ENCODE data around the gene SYNE2. TPM values are rescaled to one million over a fixed set of nuclear protein-coding genes. Genes with fewer than 3 reads are reported as not detected.

Gene SYNE2
- total RNA-seq, 4 donors from 2014 or later, result 92.4 to 165 (median 98.3) TPM

- H3K4me3 ChIP-seq, result no peak overlapping the region
- no peak for TF ChIP-seq POLR2A (IDR thresholded peaks at IDR 0.05; ENCODE audit: low read depth)
- TF ChIP-seq POLR2AphosphoS5 (IDR thresholded peaks at IDR 0.05), result no peak
- no peak for TF ChIP-seq EP300 (IDR thresholded peaks at IDR 0.05)
- TF ChIP-seq CTCF (IDR thresholded peaks at IDR 0.05), result no peak
- intact Hi-C loops (cut with DNase I), result no loop called here
- no peaks in the 10 kb centered on the region for H3K4me1 ChIP-seq
- no peak for DNase-seq (ENCODE audit: extremely low spot score)
- H3K27ac ChIP-seq (replicated peaks in 1 of 4), result no peak overlapping the region
- H3K27me3 ChIP-seq, result peaks cover 0 to 4% (median 2%) of the 10 kb centered on the region in 4 donors
- WGBS, result 34% methylated on average over 2 of the region's 2 CpGs
- no peaks in the 10 kb centered on the region for H3K9me3 ChIP-seq
- H3K36me3 ChIP-seq, result no peaks in the 10 kb centered on the region
Observed at GRCh38 chr14:64238631-64239030, 385.8 kb downstream of the SYNE2 start.

- no peaks in the 10 kb centered on the region for H3K9me3 ChIP-seq
- DNase-seq (ENCODE audit: extremely low spot score), result no peak
- no peak overlapping the region for H3K27ac ChIP-seq (replicated peaks in 1 of 4)
- H3K36me3 ChIP-seq, result no peaks in the 10 kb centered on the region
- WGBS, result 36% methylated on average over 4 of the region's 4 CpGs
- peaks cover 0 to 7% (median 0%) of the 10 kb centered on the region in 4 donors for H3K4me1 ChIP-seq
- H3K27me3 ChIP-seq, result peaks cover 0 to 4% (median 2%) of the 10 kb centered on the region in 4 donors
- H3K4me3 ChIP-seq, result no peak overlapping the region
- TF ChIP-seq EP300 (IDR thresholded peaks at IDR 0.05) (no peak), POLR2A (IDR thresholded peaks at IDR 0.05; ENCODE audit: low read depth) (no peak), CTCF (IDR thresholded peaks at IDR 0.05) (no peak), POLR2AphosphoS5 (IDR thresholded peaks at IDR 0.05) (no peak)
- intact Hi-C loops (cut with DNase I), result no loop called here
Observed at GRCh38 chr14:64244279-64244678, 391.5 kb downstream of the SYNE2 start.

GRCh38 chr14:64245491-64245890, 392.7 kb downstream of the SYNE2 start:
- H3K4me3 ChIP-seq, result no peak overlapping the region
- intact Hi-C loops (cut with DNase I), result no loop called here
- H3K36me3 ChIP-seq, result no peaks in the 10 kb centered on the region
- H3K27me3 ChIP-seq, result no peaks in the 10 kb centered on the region
- TF ChIP-seq POLR2AphosphoS5 (IDR thresholded peaks at IDR 0.05), result no peak
- TF ChIP-seq CTCF (IDR thresholded peaks at IDR 0.05), result no peak
- DNase-seq (ENCODE audit: extremely low spot score), result no peak
- 92% methylated on average over 4 of the region's 4 CpGs for WGBS
- no peaks in the 10 kb centered on the region for H3K9me3 ChIP-seq
- peaks cover 0 to 7% (median 0%) of the 10 kb centered on the region in 4 donors for H3K4me1 ChIP-seq
- no peak overlapping the region for H3K27ac ChIP-seq (replicated peaks in 1 of 4)

- Histone ChIP-seq H3K27ac (replicated peaks in 1 of 4) (no peak overlapping the region), H3K27me3 (no peaks in the 10 kb centered on the region), H3K36me3 (no peaks in the 10 kb centered on the region), H3K9me3 (no peaks in the 10 kb centered on the region), H3K4me3 (no peak overlapping the region), H3K4me1 (peaks cover 0 to 7% (median 0%) of the 10 kb centered on the region in 4 donors)
- intact Hi-C loops (cut with DNase I), result no loop called here
- no peak for DNase-seq (ENCODE audit: extremely low spot score)
- TF ChIP-seq POLR2A (IDR thresholded peaks at IDR 0.05; ENCODE audit: low read depth), result no peak
- no peak for TF ChIP-seq POLR2AphosphoS5 (IDR thresholded peaks at IDR 0.05)
- no peak for TF ChIP-seq CTCF (IDR thresholded peaks at IDR 0.05)
- no peak for TF ChIP-seq EP300 (IDR thresholded peaks at IDR 0.05)
Observed at GRCh38 chr14:64246688-64247087, 393.9 kb downstream of the SYNE2 start.

- DNase-seq (ENCODE audit: extremely low spot score), result no peak
- TF ChIP-seq CTCF (IDR thresholded peaks at IDR 0.05) (no peak), EP300 (IDR thresholded peaks at IDR 0.05) (no peak), POLR2AphosphoS5 (IDR thresholded peaks at IDR 0.05) (no peak), POLR2A (IDR thresholded peaks at IDR 0.05; ENCODE audit: low read depth) (no peak)
- no peak overlapping the region for H3K4me3 ChIP-seq
- H3K27me3 ChIP-seq, result no peaks in the 10 kb centered on the region
- 86% methylated on average over 3 of the region's 3 CpGs for WGBS
- peaks cover 0 to 7% (median 0%) of the 10 kb centered on the region in 4 donors for H3K4me1 ChIP-seq
- H3K27ac ChIP-seq (replicated peaks in 1 of 4), result no peak overlapping the region
- no peaks in the 10 kb centered on the region for H3K9me3 ChIP-seq
- intact Hi-C loops (cut with DNase I), result no loop called here
- H3K36me3 ChIP-seq, result no peaks in the 10 kb centered on the region
Observed at GRCh38 chr14:64247195-64247594, 394.4 kb downstream of the SYNE2 start.

Measured in esophagus muscularis mucosa (tissue), 4 donors.